HepG2 (cell line): ENCODE measurements around the gene MAP2K2. TPM values are rescaled to one million over a fixed set of nuclear protein-coding genes. Genes with fewer than 3 reads are reported as not detected.

ENCODE experiments used
- ATAC-seq: fragments of 200-7000 bp; cut with Tn5 transposase; 3 replicates; pipeline ENCODE4 v1.9.1; 2020; ENCODE audit warnings: mild to moderate bottlenecking, moderate library complexity
- BruUV-seq: library from RNA; stranded (reverse); fragments of 400-500 nt; replicated peaks from 2 replicates; lab custom pipeline; 2021; lab: Mats Ljungman, UMichigan
- CTCF ChIA-PET: fragments of 300-600 bp; formaldehyde crosslinking; extraction: SDS; loops from one replicate; lab custom pipeline; 2021; ENCODE audit warnings: low total read pairs, inconsistent platforms, low intra/inter-chr PET ratio; lab: Yijun Ruan, JAX
- POLR2A ChIA-PET: fragments of 350-600 bp; sonication (Branson Sonifier 250); formaldehyde crosslinking; loops from one replicate; lab custom pipeline; 2020; ENCODE audit warnings: antibody characterized with exemption, inconsistent platforms; lab: Yijun Ruan, JAX
- DNase-seq: peaks from one replicate; pipeline ENCODE4 v3.0.0-alpha.2; 2015; ENCODE audit warnings: low spot score
- FAIRE-seq: peaks from 3 replicates; lab custom pipeline; 2011; peaks lifted over from hg19 to GRCh38; lab: Jason Lieb, UNC
- H2AFZ ChIP-seq: one replicate; pipeline ENCODE4 v1.6.1; 2011; ENCODE audit warnings: low read length, inconsistent platforms
- H3K27ac ChIP-seq: fragments of 300-600 bp; 3 replicates; pipeline ENCODE4 v1.8.0; 2011; ENCODE audit warnings: mixed run types, mild to moderate bottlenecking, mixed read lengths, low read length, inconsistent platforms; ENCODE audit not compliant: insufficient read depth; ENCODE audit errors: extremely low read length
- H3K27me3 ChIP-seq, 2 experiments: fragments of 200-600 bp in 1 of 2; 2 replicates in 1 of 2; 3 replicates in 1 of 2; pipeline versions ENCODE4 v1.6.0 to v1.8.0; 2011; ENCODE audit warnings: low read length in 2 of 2, mild to moderate bottlenecking in 2 of 2, moderate library complexity in 2 of 2, inconsistent platforms in 1 of 2; ENCODE audit not compliant: insufficient read depth in 2 of 2, control insufficient read depth in 1 of 2
- H3K36me3 ChIP-seq, 2 experiments: fragments of 200-600 bp in 1 of 2; replicated peaks in 1 of 2; 2 replicates in 1 of 2; 3 replicates in 1 of 2; pipeline versions ENCODE4 v1.5.1 to v1.8.0; 2011; ENCODE audit warnings: low read length in 2 of 2, inconsistent platforms in 1 of 2; ENCODE audit not compliant: insufficient read depth in 2 of 2, control insufficient read depth in 1 of 2
- H3K4me1 ChIP-seq: 2 replicates; pipeline ENCODE4 v1.5.1; 2012; ENCODE audit warnings: low read length, inconsistent platforms; ENCODE audit not compliant: insufficient read depth
- H3K4me2 ChIP-seq: 2 replicates; pipeline ENCODE4 v1.6.0; 2011; ENCODE audit warnings: low read depth, low read length, inconsistent platforms
- H3K4me3 ChIP-seq, 3 experiments: fragments of 200-600 bp in 1 of 3; sonication (generic), shearing (Covaris generic) in 1 of 3; replicated peaks in 1 of 3; 2 replicates each; pipeline ENCODE4 v1.5.1; 2011 to 2016; ENCODE audit warnings: low read length in 3 of 3, inconsistent platforms in 2 of 3, low read depth in 2 of 3, mild to moderate bottlenecking in 2 of 3, control low read depth in 1 of 3, mixed read lengths in 1 of 3; ENCODE audit not compliant: insufficient read depth in 1 of 3
- H3K79me2 ChIP-seq: one replicate; pipeline ENCODE4 v1.6.1; 2011; ENCODE audit warnings: low read length, inconsistent platforms; ENCODE audit not compliant: insufficient read depth
- H3K9ac ChIP-seq: 2 replicates; pipeline ENCODE4 v1.6.0; 2011; ENCODE audit warnings: mild to moderate bottlenecking, low read depth, low read length, inconsistent platforms; ENCODE audit not compliant: insufficient read depth
- H3K9me3 ChIP-seq: 2 replicates; pipeline ENCODE4 v1.5.1; 2012; ENCODE audit warnings: mild to moderate bottlenecking, low read length
- H4K20me1 ChIP-seq: 2 replicates; pipeline ENCODE4 v1.6.0; 2011; ENCODE audit warnings: inconsistent platforms, mild to moderate bottlenecking, low read length, moderate library complexity; ENCODE audit not compliant: insufficient read depth
- ADNP ChIP-seq: sonication (generic); formaldehyde crosslinking; IDR thresholded peaks from 2 replicates; pipeline ENCODE4 v1.4.0; 2020; ENCODE audit warnings: missing genetic modification reagents
- CBFB ChIP-seq: sonication (generic); formaldehyde crosslinking; IDR thresholded peaks from 2 replicates; pipeline ENCODE4 v1.4.0; 2020; ENCODE audit warnings: missing genetic modification reagents
- CBX1 ChIP-seq: IDR thresholded peaks from one replicate; pipeline ENCODE4 v1.6.1; 2016; ENCODE audit warnings: antibody characterized with exemption, low read depth
- DMAP1 ChIP-seq: IDR thresholded peaks from 2 replicates; pipeline ENCODE4 v1.6.1; 2016
- FLYWCH1 ChIP-seq: sonication (generic); formaldehyde crosslinking; IDR thresholded peaks from 2 replicates; pipeline ENCODE4 v1.8.1; 2023; ENCODE audit warnings: mild to moderate bottlenecking, missing genetic modification reagents
- HNRNPK ChIP-seq: fragments of 200-400 bp; formaldehyde crosslinking; IDR thresholded peaks from 2 replicates; pipeline ENCODE4 v1.6.1; 2018; ENCODE audit warnings: low read length, low read depth, moderate library complexity, mild to moderate bottlenecking; ENCODE audit not compliant: poor library complexity, severe bottlenecking
- HOXA3 ChIP-seq: sonication (generic); formaldehyde crosslinking; IDR thresholded peaks from 2 replicates; pipeline ENCODE4 v1.5.0; 2020; ENCODE audit warnings: missing genetic modification reagents
- KDM1A ChIP-seq: IDR thresholded peaks from 2 replicates; pipeline ENCODE4 v1.6.1; 2016; ENCODE audit warnings: missing compliant biosample characterization
- KDM5B ChIP-seq: sonication (generic); formaldehyde crosslinking; IDR thresholded peaks from 2 replicates; pipeline ENCODE4 v1.4.0; 2020; ENCODE audit warnings: missing genetic modification reagents, mild to moderate bottlenecking, borderline replicate concordance
- MAF1 ChIP-seq: sonication (generic); formaldehyde crosslinking; IDR thresholded peaks from 2 replicates; pipeline ENCODE4 v1.5.0; 2020; ENCODE audit warnings: missing genetic modification reagents, borderline replicate concordance
- MEIS1 ChIP-seq: sonication (generic); formaldehyde crosslinking; IDR thresholded peaks from 2 replicates; pipeline ENCODE4 v1.9.0; 2021; ENCODE audit warnings: mild to moderate bottlenecking, missing genetic modification reagents, moderate library complexity, borderline replicate concordance
- NCOA5 ChIP-seq: sonication (generic); formaldehyde crosslinking; IDR thresholded peaks from 2 replicates; pipeline ENCODE4 v1.4.0; 2020; ENCODE audit warnings: missing genetic modification reagents
- NFKB2 ChIP-seq: sonication (generic); formaldehyde crosslinking; IDR thresholded peaks from 2 replicates; pipeline ENCODE4 v1.4.0; 2020; ENCODE audit warnings: missing genetic modification reagents, borderline replicate concordance
- NR2C2 ChIP-seq: sonication (generic); formaldehyde crosslinking; IDR thresholded peaks from 2 replicates; pipeline ENCODE4 v1.4.0; 2020; ENCODE audit warnings: missing genetic modification reagents, mild to moderate bottlenecking, moderate library complexity, borderline replicate concordance
- POLR2A ChIP-seq, 2 experiments: IDR thresholded peaks; 2 replicates each; pipeline ENCODE4 v1.6.1; 2011; ENCODE audit warnings: low read depth in 2 of 2, low read length in 2 of 2, mild to moderate bottlenecking in 1 of 2, moderate library complexity in 1 of 2; ENCODE audit not compliant: insufficient read depth in 1 of 2
- RBFOX2 ChIP-seq: fragments of 200-400 bp; formaldehyde crosslinking; IDR thresholded peaks from 2 replicates; pipeline ENCODE4 v1.6.1; 2017; ENCODE audit warnings: low read depth, mild to moderate bottlenecking, low read length
- YEATS2 ChIP-seq: sonication (generic); formaldehyde crosslinking; IDR thresholded peaks from 2 replicates; pipeline ENCODE4 v1.4.0; 2020; ENCODE audit warnings: missing genetic modification reagents, borderline replicate concordance
- ZBTB46 ChIP-seq: sonication (generic); formaldehyde crosslinking; IDR thresholded peaks from 2 replicates; pipeline ENCODE4 v1.4.0; 2020; ENCODE audit warnings: mild to moderate bottlenecking, missing genetic modification reagents, borderline replicate concordance
- ZNF235 ChIP-seq: sonication (generic); formaldehyde crosslinking; IDR thresholded peaks from 2 replicates; pipeline ENCODE4 v1.8.1; 2023; ENCODE audit warnings: mild to moderate bottlenecking, missing genetic modification reagents, borderline replicate concordance
- ZNF350 ChIP-seq: sonication (generic); formaldehyde crosslinking; IDR thresholded peaks from 2 replicates; pipeline ENCODE4 v1.4.0; 2020; ENCODE audit warnings: mild to moderate bottlenecking, low read depth, missing genetic modification reagents, borderline replicate concordance
- ZNF777 ChIP-seq: sonication (generic); formaldehyde crosslinking; IDR thresholded peaks from 2 replicates; pipeline ENCODE4 v1.4.0; 2020; ENCODE audit warnings: missing genetic modification reagents
- ZNF816 ChIP-seq: sonication (generic); formaldehyde crosslinking; IDR thresholded peaks from 2 replicates; pipeline ENCODE4 v1.8.0; 2022; ENCODE audit warnings: missing genetic modification reagents, mild to moderate bottlenecking, borderline replicate concordance
- WGBS: methylation state at CpG from one replicate; pipeline ENCODE4 v1.1.6; 2017; ENCODE audit warnings: low lambda C conversion rate; 5-methylcytosine and 5-hydroxymethylcytosine counted together
- in situ Hi-C: cut with HindIII; loops from 2 replicates; pipeline ENCODE4 v1.10.0; 2017; ENCODE audit warnings: low pct_unique_long_range_greater_than_20kb; ENCODE audit not compliant: extremely low pct_ligation_motif_present
- intact Hi-C: fragments of 100-400 bp; cut with micrococcal nuclease; formaldehyde crosslinking; loops from one replicate; pipeline ENCODE4 v1.10.0; 2022; ENCODE audit not compliant: unreplicated experiment
- polyA plus RNA-seq, 8 experiments: library from polyadenylated mRNA; depleted of rRNA in 3 of 8; stranded (reverse) in 7 of 8; unstranded in 1 of 8; fragments of >200 nt; fragmentation: Illumina TruSeq in 4 of 8; extraction: Trizol in 4 of 8; gene quantifications; 2 replicates each; pipeline versions ENCODE4 v1.2.1 to v1.2.3, GENCODE V29; 2011 to 2016; ENCODE audit warnings: low read depth in 4 of 8, missing spikeins in 1 of 8, mixed read lengths in 1 of 8; ENCODE audit not compliant: insufficient read depth in 1 of 8
- total RNA-seq, 5 experiments: library from RNA; depleted of rRNA; stranded (reverse); fragments of >200 nt; fragmentation: Illumina TruSeq; extraction: Trizol; gene quantifications; 2 replicates each; pipeline ENCODE4 v1.2.3, GENCODE V29; 2016; ENCODE audit warnings: low read depth in 1 of 5

MAP2K2 gene
- total and polyA plus RNA-seq, 2 of the 13 experiments (the other 11 are each of a cell fraction or from before 2014, with no cell fraction given), result 70.3 to 80.9 TPM

DNA sequence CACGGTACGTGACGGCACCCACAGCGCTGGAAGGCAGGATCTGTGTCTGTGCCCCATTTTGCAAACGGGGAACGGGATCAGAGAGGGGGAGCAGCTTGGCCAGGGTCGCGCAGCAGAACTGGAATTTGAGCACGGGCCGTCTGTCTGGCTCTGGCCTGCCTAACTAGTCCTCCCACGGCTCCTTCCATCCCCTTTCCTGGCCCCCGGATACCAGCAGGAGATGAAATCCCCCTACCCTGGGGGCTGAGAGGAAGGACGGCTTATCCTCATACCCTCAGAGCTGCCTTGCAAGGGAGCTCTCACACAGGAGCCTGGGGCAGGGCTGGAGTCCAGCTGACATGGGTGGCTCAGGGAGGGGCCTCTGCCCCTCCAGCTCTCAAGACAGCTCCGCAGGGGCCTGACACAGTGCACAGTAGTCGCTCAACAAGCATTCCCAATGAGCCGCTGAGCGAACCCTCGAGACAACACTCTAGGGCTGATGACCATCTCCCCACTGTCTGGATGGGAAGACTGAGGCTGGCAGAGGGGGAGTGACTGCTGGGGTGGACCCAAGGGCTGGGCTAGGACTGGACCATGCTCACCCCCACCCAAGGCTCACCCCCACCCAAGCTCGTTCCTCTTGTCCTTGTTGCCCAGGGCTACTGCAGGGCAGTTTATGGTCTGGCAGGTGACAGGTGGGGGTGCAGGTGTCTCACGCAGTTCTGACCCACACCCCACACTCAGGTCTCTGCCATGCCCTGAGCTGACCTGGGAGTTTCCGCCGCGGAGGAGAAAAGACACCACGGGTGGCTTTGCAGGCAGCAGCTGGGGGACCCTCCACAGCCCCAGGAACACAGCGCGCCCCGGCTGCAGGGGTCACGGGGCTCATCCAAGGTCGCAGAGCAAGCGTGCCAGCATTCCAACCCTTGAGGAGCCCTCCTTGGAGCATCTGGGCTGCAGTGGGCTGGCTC lies 61.2 kb downstream of the MAP2K2 start (continued):
- TF ChIP-seq NFKB2 (CRISPR knock-in tag) (0 out of 2 replicates have a peak, but pooled peaks have one; percentile 8), RBFOX2 (peak; percentile 71), NR2C2 (CRISPR knock-in tag) (0 out of 2 replicates have a peak, but pooled peaks have one; percentile 32), POLR2A (IDR thresholded peaks at IDR 0.05; ENCODE audit: insufficient read depth in 1 of 2, low read depth in 2 of 2, low read length in 2 of 2) (0 out of 4 replicates have a peak, but pooled peaks have one; percentile 7 to 12), DMAP1 (CRISPR knock-in tag) (no peak), ZNF777 (CRISPR knock-in tag) (no peak), ADNP (CRISPR knock-in tag) (peak; percentile 75; the same call in 1 of the 2 replicates), KDM5B (no peak), MEIS1 (peak; percentile 26; the same call in 1 of the 2 replicates)

- no peak for ATAC-seq
- Histone ChIP-seq H3K27ac (peak overlapping the region; percentile 94), H3K4me2 (peak overlapping the region; percentile 85), H3K79me2 (peaks cover 73% of the 10 kb centered on the region), H3K9ac (peak overlapping the region; percentile 52), H3K4me1 (peaks cover 68% of the 10 kb centered on the region), H3K27me3 (no peaks in the 10 kb centered on the region), H3K4me3 (peak overlapping the region; percentile 47 to 84 (median 52); a peak in 5 of 6 replicates), H2AFZ (no peak overlapping the region), H3K9me3 (no peaks in the 10 kb centered on the region), H4K20me1 (peaks cover 56% of the 10 kb centered on the region), H3K36me3 (peaks cover 5 to 18% of the 10 kb centered on the region in 2 experiments)
- BruUV-seq, result no TSS peak
- 82% methylated on average over 19 of the region's 29 CpGs for WGBS
- no peak for DNase-seq
- ChIA-PET POLR2A (interaction anchor here (1.1 to 1.3 kb wide), 2 partner anchors 10 to 78 kb away, joined by 4 to 8 read pairs; no protein-coding TSS in a partner anchor), CTCF (no interaction called here)
- in situ Hi-C loops, result no loop called here
- FAIRE-seq, result no peak
- intact Hi-C loops, result no loop called here
- no peak for TF ChIP-seq YEATS2
- TF ChIP-seq KDM1A (CRISPR knock-in tag), result peak; percentile 81
- TF ChIP-seq ZBTB46 (CRISPR knock-in tag), result no peak
- TF ChIP-seq MAF1 (CRISPR knock-in tag), result no peak
- no peak for TF ChIP-seq CBFB
- no peak for TF ChIP-seq FLYWCH1 (CRISPR knock-in tag)
- no peak for TF ChIP-seq NCOA5 (CRISPR knock-in tag)
- TF ChIP-seq HNRNPK, result no peak
- no peak for TF ChIP-seq HOXA3
- TF ChIP-seq ZNF235 (CRISPR knock-in tag), result 0 out of 2 replicates have a peak, but pooled peaks have one; percentile 1
- TF ChIP-seq ZNF350 (CRISPR knock-in tag), result no peak
- 0 out of 2 replicates have a peak, but pooled peaks have one; percentile 19 for TF ChIP-seq ZNF816 (CRISPR knock-in tag)
- peak; percentile 70 for TF ChIP-seq CBX1
Measured at GRCh38 chr19:4061683-4062418, 62.1 kb downstream of the MAP2K2 start.
